Measurements from ENCODE around the gene C6orf136. TPM values are rescaled to one million over a fixed set of nuclear protein-coding genes. Genes with fewer than 3 reads are reported as not detected.
A peak's percentile ranks its signal among the peaks of the same experiment; 100 is the strongest.

The C6orf136 gene, protein sequence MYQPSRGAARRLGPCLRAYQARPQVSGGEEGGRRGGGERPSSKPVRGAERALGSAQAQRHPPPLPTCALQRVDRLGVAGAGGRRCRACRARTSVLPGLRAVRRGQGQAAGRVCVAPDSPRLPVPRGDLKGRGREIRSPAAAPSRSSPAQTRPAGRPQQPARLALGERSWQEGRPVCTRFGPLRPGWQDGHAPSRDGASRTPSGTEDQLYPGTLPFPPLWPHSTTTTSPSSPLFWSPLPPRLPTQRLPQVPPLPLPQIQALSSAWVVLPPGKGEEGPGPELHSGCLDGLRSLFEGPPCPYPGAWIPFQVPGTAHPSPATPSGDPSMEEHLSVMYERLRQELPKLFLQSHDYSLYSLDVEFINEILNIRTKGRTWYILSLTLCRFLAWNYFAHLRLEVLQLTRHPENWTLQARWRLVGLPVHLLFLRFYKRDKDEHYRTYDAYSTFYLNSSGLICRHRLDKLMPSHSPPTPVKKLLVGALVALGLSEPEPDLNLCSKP
- total RNA-seq: 7.0 and 7.5 TPM in 2 replicates
- polyA plus RNA-seq (2012): 15.8 TPM

- DNase-seq (ENCODE audit: low read depth): peak; percentile 91
Observed at GRCh38 chr6:30646450-30647241, at the start of gene C6orf136. TSS of gene C6orf136 (plus strand) at chr6:30647133. CDS start at chr6:30647232, 99 bp downstream.

- peak; percentile 86 for DNase-seq (ENCODE audit: low read depth)
Observed at GRCh38 chr6:30597315-30598144, 49.4 kb upstream of the C6orf136 start.

- DNase-seq (ENCODE audit: low read depth): no peak
Observed at GRCh38 chr6:30598912-30599624, 47.9 kb upstream of the C6orf136 start.

GRCh38 chr6:30599625-30600324 lies 47.2 kb upstream of the C6orf136 start:
- no peak for DNase-seq (ENCODE audit: low read depth)

DNA sequence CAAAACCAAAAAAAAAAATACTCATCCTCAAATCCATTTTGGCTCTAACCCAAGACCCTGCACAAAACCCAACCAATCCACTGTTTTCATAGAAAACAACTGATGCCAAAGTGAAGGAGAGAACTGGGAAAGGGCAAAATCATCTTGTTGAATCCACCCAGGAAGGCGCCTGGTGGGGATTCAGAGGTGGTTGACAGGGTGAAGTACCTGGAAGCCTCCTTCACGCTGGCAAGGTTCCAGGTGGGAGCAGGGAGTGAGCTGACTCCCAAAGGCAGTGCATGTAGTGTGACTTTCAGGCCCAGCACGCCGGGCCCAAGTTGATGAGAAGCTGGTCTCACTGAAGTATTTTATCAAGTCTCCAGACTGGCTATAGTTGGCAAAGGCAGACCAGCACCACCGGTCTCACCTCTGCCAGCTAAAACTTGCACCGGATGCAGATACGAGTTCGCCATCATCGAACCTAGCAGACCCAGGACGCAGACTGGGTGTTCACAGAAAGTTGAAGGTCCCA lies 46.4 kb upstream of the C6orf136 start:
- no peak for DNase-seq (ENCODE audit: low read depth)

- no peak for DNase-seq (ENCODE audit: low read depth)
Observed at GRCh38 chr6:30601436-30601814, 45.5 kb upstream of the C6orf136 start.

DNA sequence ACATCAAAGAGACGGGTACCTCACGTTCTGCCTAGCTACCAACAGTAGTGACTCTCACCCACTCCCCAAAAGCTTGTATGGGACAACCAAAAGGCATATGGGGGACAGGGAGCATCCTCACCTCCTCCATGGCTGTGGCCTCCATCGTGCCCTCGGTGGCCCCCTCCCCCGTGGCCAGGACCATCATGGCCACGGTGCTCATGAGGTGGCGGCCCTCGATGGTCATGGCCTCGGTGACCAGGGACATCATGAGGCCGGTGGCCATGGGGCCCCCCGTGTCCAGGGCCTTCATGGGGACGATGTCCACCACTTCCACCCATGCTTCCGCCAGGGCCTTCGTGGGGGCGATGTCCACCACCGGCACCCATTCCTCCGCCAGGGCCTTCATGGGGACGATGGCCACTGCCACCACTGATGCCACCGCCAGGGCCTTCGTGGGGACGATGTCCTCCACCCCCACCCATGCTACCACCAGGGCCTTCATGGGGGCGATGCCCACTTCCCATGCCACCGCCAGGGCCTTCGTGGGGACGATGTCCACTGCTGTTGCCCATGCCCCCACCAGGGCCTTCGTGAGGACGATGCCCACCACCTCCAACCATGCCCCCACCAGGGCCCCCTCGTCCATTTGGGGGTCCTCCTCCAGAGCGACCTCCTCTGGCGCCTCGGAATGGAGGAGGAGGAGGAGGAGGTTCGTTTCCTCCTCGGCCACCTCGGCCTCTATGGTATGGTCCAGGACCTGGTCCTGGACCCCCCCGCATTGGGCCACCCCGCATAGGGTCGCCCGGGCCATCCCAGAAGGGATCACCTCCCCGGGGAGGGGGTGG lies 44.9 kb upstream of the C6orf136 start:
- no peak for DNase-seq (ENCODE audit: low read depth)

GRCh38 chr6:30603961-30604360 lies 43.0 kb upstream of the C6orf136 start:
- DNase-seq (ENCODE audit: low read depth): no peak

GRCh38 chr6:30610065-30610464 lies 36.9 kb upstream of the C6orf136 start:
- no peak for DNase-seq (ENCODE audit: low read depth)

GRCh38 chr6:30611150-30611855 lies 35.6 kb upstream of the C6orf136 start:
- no peak for DNase-seq (ENCODE audit: low read depth)

GRCh38 chr6:30611856-30612194 lies 35.1 kb upstream of the C6orf136 start:
- DNase-seq (ENCODE audit: low read depth): no peak

GRCh38 chr6:30612213-30612612 lies 34.7 kb upstream of the C6orf136 start:
- DNase-seq (ENCODE audit: low read depth): peak; percentile 61

DNA sequence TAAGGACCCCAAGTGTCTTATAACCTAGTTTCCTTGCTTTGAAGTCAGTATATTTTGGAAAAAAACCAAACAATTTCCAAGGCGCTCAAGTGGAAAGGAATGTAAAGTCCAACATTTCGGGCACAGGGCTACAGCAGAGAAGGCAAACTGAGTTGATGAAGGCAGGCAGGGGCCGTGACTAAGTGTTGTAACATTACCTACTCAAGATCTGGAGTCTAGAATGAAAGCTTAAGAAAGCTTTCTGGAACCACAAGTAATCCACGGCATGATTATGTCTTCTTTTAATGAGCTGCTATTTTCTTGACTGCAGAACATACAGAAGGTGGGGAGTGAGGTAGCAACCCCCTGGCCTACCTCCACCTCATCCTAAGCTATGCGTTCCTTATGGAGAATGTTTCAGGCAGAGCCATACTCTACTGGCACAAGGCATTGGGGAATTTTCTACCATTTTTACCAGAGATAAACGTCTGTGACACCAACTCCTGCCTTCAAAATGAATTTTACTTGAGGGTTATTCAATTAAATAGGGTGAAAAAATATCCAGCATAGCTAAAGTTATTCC lies 34.2 kb upstream of the C6orf136 start:
- DNase-seq (ENCODE audit: low read depth): no peak

GRCh38 chr6:30613251-30614043 lies 33.5 kb upstream of the C6orf136 start:
- DNase-seq (ENCODE audit: low read depth): no peak

DNA sequence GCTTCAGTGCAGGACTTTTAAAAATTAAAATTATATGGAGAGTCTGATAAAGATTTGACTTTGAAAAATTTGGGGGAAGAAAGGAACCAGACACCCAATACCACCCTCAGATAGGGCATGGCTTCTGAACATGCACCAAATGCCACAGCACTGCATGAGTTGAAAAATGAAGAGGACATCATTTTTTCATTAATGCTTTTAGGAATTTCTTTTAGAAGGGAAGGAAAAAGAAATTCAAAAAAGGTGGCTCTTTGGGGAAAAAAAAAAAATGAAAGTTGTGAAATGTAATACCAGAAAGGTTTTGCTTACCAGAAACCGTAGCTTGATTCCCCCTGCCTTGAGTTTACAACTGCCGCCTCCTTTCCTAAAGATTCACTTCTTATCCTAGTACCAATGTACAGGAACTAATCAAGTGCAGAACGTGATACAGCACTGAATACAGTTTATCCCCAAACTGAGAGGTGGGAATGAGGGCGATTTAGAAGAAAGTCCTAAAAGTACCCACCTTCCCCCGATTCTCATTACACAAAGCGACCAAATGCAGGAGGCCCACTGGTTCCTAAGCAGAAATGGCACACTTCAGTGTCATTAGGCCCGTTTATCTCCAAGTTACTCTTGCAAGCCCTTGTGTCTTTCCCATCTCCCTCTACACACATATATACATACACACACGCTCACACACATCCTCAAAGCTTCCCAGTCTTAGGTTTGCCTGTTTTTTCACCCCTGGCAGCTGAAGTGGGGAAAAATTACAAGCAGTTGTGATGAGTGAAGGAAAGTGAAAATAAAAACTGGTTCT lies 32.7 kb upstream of the C6orf136 start:
- no peak for DNase-seq (ENCODE audit: low read depth)

GRCh38 chr6:30614843-30615218 lies 32.1 kb upstream of the C6orf136 start:
- DNase-seq (ENCODE audit: low read depth): peak; percentile 98

Data from myocyte (in vitro differentiated cells).